GM23338 (cell line): ENCODE data around the gene CDC14B. TPM values are rescaled to one million over a fixed set of nuclear protein-coding genes. Genes with fewer than 3 reads are reported as not detected.

ENCODE experiments used
- ATAC-seq: fragments of 200-7000 bp; cut with Tn5 transposase; 3 replicates; pipeline ENCODE4 v1.9.1; 2020
- DNase-seq: peaks from one replicate; pipeline ENCODE4 v3.0.0-alpha.2; 2015; ENCODE audit warnings: low spot score
- H2AFZ ChIP-seq: fragments of 200-600 bp; sonication (generic); 2 replicates; pipeline ENCODE4 v1.8.0; 2016; ENCODE audit warnings: antibody characterized with exemption, mild to moderate bottlenecking, moderate library complexity
- H3F3A ChIP-seq: fragments of 200-600 bp; sonication (generic); replicated peaks from 2 replicates; pipeline ENCODE4 v1.8.0; 2017; ENCODE audit warnings: antibody characterized with exemption, mixed run types, low read depth
- H3K27ac ChIP-seq: fragments of 200-600 bp; sonication (generic); 2 replicates; pipeline ENCODE4 v1.6.1; 2016; ENCODE audit warnings: low read depth
- H3K27me3 ChIP-seq: fragments of 200-600 bp; sonication (generic); 2 replicates; pipeline ENCODE4 v1.8.0; 2016; ENCODE audit warnings: mild to moderate bottlenecking, mixed run types, moderate library complexity; ENCODE audit not compliant: insufficient read depth
- H3K36me3 ChIP-seq: fragments of 200-600 bp; sonication (generic); 2 replicates; pipeline ENCODE4 v1.8.0; 2016; ENCODE audit warnings: mild to moderate bottlenecking; ENCODE audit not compliant: insufficient read depth
- H3K4me1 ChIP-seq: fragments of 200-600 bp; sonication (generic); 2 replicates; pipeline ENCODE4 v1.8.0; 2016; ENCODE audit warnings: mild to moderate bottlenecking, moderate library complexity; ENCODE audit not compliant: insufficient read depth
- H3K4me2 ChIP-seq: fragments of 200-600 bp; sonication (generic); 2 replicates; pipeline ENCODE4 v1.7.1; 2017; ENCODE audit warnings: mixed run types
- H3K4me3 ChIP-seq: fragments of 200-600 bp; sonication (generic); 2 replicates; pipeline ENCODE4 v1.6.1; 2016; ENCODE audit warnings: mixed run types
- H3K79me2 ChIP-seq: fragments of 200-600 bp; sonication (generic); replicated peaks from 2 replicates; pipeline ENCODE4 v1.8.0; 2017; ENCODE audit warnings: mild to moderate bottlenecking; ENCODE audit not compliant: insufficient read depth
- H3K9me2 ChIP-seq: fragments of 200-600 bp; sonication (generic); 2 replicates; pipeline ENCODE4 v1.8.0; 2017; ENCODE audit not compliant: insufficient read depth
- H4K20me1 ChIP-seq: fragments of 200-600 bp; sonication (generic); replicated peaks from 2 replicates; pipeline ENCODE4 v1.8.0; 2017; ENCODE audit warnings: mild to moderate bottlenecking; ENCODE audit not compliant: insufficient read depth
- H3K27ac Mint-ChIP-seq: 2 replicates; pipeline ENCODE4 v1.8.0; 2020; ENCODE audit warnings: inconsistent platforms, mild to moderate bottlenecking, moderate library complexity, mixed read lengths
- H3K27me3 Mint-ChIP-seq: 3 replicates; pipeline ENCODE4 v1.8.0; 2022; ENCODE audit warnings: low read depth, mild to moderate bottlenecking, moderate library complexity, mixed read lengths, inconsistent platforms; ENCODE audit not compliant: insufficient read depth, poor library complexity
- H3K36me3 Mint-ChIP-seq: 3 replicates; pipeline ENCODE4 v1.8.0; 2021; ENCODE audit warnings: low read depth, mild to moderate bottlenecking, inconsistent platforms, moderate library complexity, mixed read lengths
- H3K4me1 Mint-ChIP-seq: 3 replicates; pipeline ENCODE4 v1.8.0; 2020; ENCODE audit warnings: mild to moderate bottlenecking, inconsistent platforms, mixed read lengths
- H3K4me3 Mint-ChIP-seq: 3 replicates; pipeline ENCODE4 v1.8.0; 2021; ENCODE audit warnings: moderate library complexity, mild to moderate bottlenecking, inconsistent platforms, mixed read lengths
- H3K9me3 Mint-ChIP-seq: 3 replicates; pipeline ENCODE4 v1.8.0; 2020; ENCODE audit warnings: moderate library complexity, mild to moderate bottlenecking, inconsistent platforms, mixed read lengths
- CREB1 ChIP-seq: fragments of 250-450 bp; sonication (Bioruptor Pico); IDR thresholded peaks from 2 replicates; pipeline ENCODE4 v1.5.0; 2020; ENCODE audit warnings: low read depth, mild to moderate bottlenecking, moderate library complexity
- CTCF ChIP-seq, 2 experiments: fragments of 200-600 bp in 1 of 2; sonication (generic) in 1 of 2; conservative IDR thresholded peaks; 2 replicates each; pipeline versions ENCODE4 v1.5.1 to v1.6.1; 2016 to 2017; ENCODE audit warnings: antibody characterized with exemption in 2 of 2, low read depth in 2 of 2, mild to moderate bottlenecking in 2 of 2, moderate library complexity in 1 of 2
- EZH2 ChIP-seq: fragments of 200-600 bp; sonication (generic); IDR thresholded peaks from one replicate; pipeline ENCODE4 v1.8.0; 2017; ENCODE audit warnings: antibody characterized with exemption, mild to moderate bottlenecking, low read depth; ENCODE audit not compliant: unreplicated experiment
- JUNB ChIP-seq: IDR thresholded peaks from one replicate; pipeline ENCODE4 v1.6.1; 2016; ENCODE audit warnings: antibody characterized with exemption; ENCODE audit not compliant: unreplicated experiment
- POLR2AphosphoS5 ChIP-seq: IDR thresholded peaks from 2 replicates; pipeline ENCODE4 v1.6.1; 2016; ENCODE audit warnings: antibody characterized with exemption, low read depth
- STAT1 ChIP-seq: IDR thresholded peaks from one replicate; pipeline ENCODE4 v1.6.1; 2016; ENCODE audit warnings: antibody characterized with exemption; ENCODE audit not compliant: unreplicated experiment
- ZNF114 ChIP-seq: fragments of 250-450 bp; sonication (Bioruptor Pico); IDR thresholded peaks from 2 replicates; pipeline ENCODE4 v1.5.0; 2020; ENCODE audit warnings: mild to moderate bottlenecking, moderate library complexity
- ZNF331 ChIP-seq: fragments of 250-450 bp; sonication (Bioruptor Pico); IDR thresholded peaks from 2 replicates; pipeline ENCODE4 v1.5.0; 2020; ENCODE audit warnings: low read depth, mild to moderate bottlenecking, moderate library complexity
- ZNF462 ChIP-seq: fragments of 250-450 bp; sonication (Bioruptor Pico); IDR thresholded peaks from 2 replicates; pipeline ENCODE4 v1.5.0; 2020; ENCODE audit warnings: mild to moderate bottlenecking, moderate library complexity
- polyA plus RNA-seq: library from polyadenylated mRNA; unstranded; fragments of >200 nt; fragmentation: Nextera tagmentation; extraction: Ambion mirVana; gene quantifications from 2 replicates; pipeline ENCODE4 v1.2.1, GENCODE V29; 2016
- total RNA-seq: library from RNA; depleted of rRNA; stranded (reverse); fragments of >200 nt; shearing (Covaris generic); gene quantifications from 2 replicates; pipeline ENCODE4 v1.2.3, GENCODE V29; 2014

Gene CDC14B
- total and polyA plus RNA-seq, 2 experiments from 2014 or later, result 12.2 to 52.1 TPM

GRCh38 chr9:96523374-96523773 lies 96.3 kb downstream of the CDC14B start:
- H3K4me1 Mint-ChIP-seq, result no peaks in the 10 kb centered on the region
- no peak for TF ChIP-seq STAT1
- TF ChIP-seq CTCF (conservative IDR thresholded peaks at IDR 0.05; ENCODE audit: low read depth in 2 of 2), result no peak
- no peak for TF ChIP-seq ZNF462
- no peak for TF ChIP-seq ZNF114
- no peak for TF ChIP-seq CREB1
- no peak for TF ChIP-seq JUNB
- no peak for TF ChIP-seq ZNF331 (CRISPR knock-in tag)
- TF ChIP-seq EZH2, result no peak
- TF ChIP-seq POLR2AphosphoS5, result no peak
- no peak overlapping the region for H3K4me3 Mint-ChIP-seq
- Histone ChIP-seq H2AFZ (no peak overlapping the region), H3K4me3 (no peak overlapping the region), H3K27me3 (no peaks in the 10 kb centered on the region), H3K27ac (no peak overlapping the region), H3K79me2 (no peaks in the 10 kb centered on the region), H3F3A (no peaks in the 10 kb centered on the region), H3K4me1 (no peaks in the 10 kb centered on the region), H3K9me2 (no peaks in the 10 kb centered on the region), H4K20me1 (no peaks in the 10 kb centered on the region), H3K4me2 (no peak overlapping the region), H3K36me3 (peaks cover 4% of the 10 kb centered on the region; the same call in 1 of the 2 replicates)
- peaks cover 5% of the 10 kb centered on the region for H3K27me3 Mint-ChIP-seq
- ATAC-seq (no peak), DNase-seq (no peak)
- peaks cover 70% of the 10 kb centered on the region for H3K36me3 Mint-ChIP-seq
- H3K9me3 Mint-ChIP-seq, result no peaks in the 10 kb centered on the region
- 0 out of 2 replicates have a peak overlapping the region, but pooled peaks have one; percentile 2 for H3K27ac Mint-ChIP-seq
